B cell (primary cell): ENCODE data around the gene ARL14EPL. TPM values are rescaled to one million over a fixed set of nuclear protein-coding genes. Genes with fewer than 3 reads are reported as not detected.

Experiments
- ATAC-seq: fragments of 200-7000 bp; cut with Tn5 transposase; one replicate; pipeline ENCODE4 v1.10.0; 2021; ENCODE audit warnings: low read depth, mild to moderate bottlenecking, moderate number of reproducible peaks, moderate library complexity
- CTCF ChIA-PET: fragments of 350-600 bp; sonication (Branson Sonifier 250); formaldehyde crosslinking; loops from one replicate; lab custom pipeline; 2021; ENCODE audit warnings: antibody characterized with exemption, inconsistent platforms; lab: Charles Lee
- POLR2A ChIA-PET: fragments of 350-600 bp; sonication (Branson Sonifier 250); formaldehyde crosslinking; loops from one replicate; lab custom pipeline; 2021; ENCODE audit warnings: antibody characterized with exemption; lab: Charles Lee
- DNase-seq: peaks from one replicate; pipeline ENCODE4 v3.0.0; 2013
- H2AFZ ChIP-seq: 2 replicates; pipeline ENCODE4 v1.6.1; 2012; ENCODE audit warnings: mild to moderate bottlenecking, low read depth, low read length; ENCODE audit not compliant: insufficient read depth, poor library complexity, severe bottlenecking
- H3K27ac ChIP-seq, 2 donors: 1 replicate in 1 of 2; 2 replicates in 1 of 2; pipeline ENCODE4 v1.5.1; 2012 to 2013; ENCODE audit warnings: low read length in 2 of 2, mild to moderate bottlenecking in 2 of 2, moderate library complexity in 1 of 2
- H3K27me3 ChIP-seq, 4 experiments: fragments of 200-600 bp in 1 of 4; sonication (generic) in 1 of 4; replicated peaks in 1 of 4; 1 replicate in 2 of 4; 2 replicates in 2 of 4; pipeline versions ENCODE4 v1.6.1 to v1.7.0; 2013 to 2016; ENCODE audit warnings: low read length in 3 of 4, mild to moderate bottlenecking in 2 of 4, mixed read lengths in 1 of 4, moderate library complexity in 1 of 4; ENCODE audit not compliant: insufficient read depth in 4 of 4, control insufficient read depth in 3 of 4; ENCODE audit errors: control extremely low read depth in 1 of 4
- H3K36me3 ChIP-seq, 2 experiments: replicated peaks in 1 of 2; 1 replicate in 1 of 2; 2 replicates in 1 of 2; pipeline versions ENCODE4 v1.6.1 to v1.7.1; 2013; ENCODE audit warnings: low read length in 1 of 2; ENCODE audit not compliant: insufficient read depth in 2 of 2, control insufficient read depth in 1 of 2; ENCODE audit errors: control extremely low read depth in 1 of 2, extremely low read depth in 1 of 2
- H3K4me1 ChIP-seq, 2 donors: fragments of 200-600 bp in 1 of 2; sonication (generic) in 1 of 2; 1 replicate in 1 of 2; 2 replicates in 1 of 2; pipeline versions ENCODE4 v1.5.1 to v1.6.1; 2013 to 2017; ENCODE audit warnings: low read length in 2 of 2; ENCODE audit not compliant: control insufficient read depth in 2 of 2, insufficient read depth in 2 of 2
- H3K4me2 ChIP-seq: replicated peaks from 2 replicates; pipeline ENCODE3; 2012; ENCODE audit warnings: mild to moderate bottlenecking, low read depth, low read length; ENCODE audit not compliant: poor library complexity, severe bottlenecking
- H3K4me3 ChIP-seq, 5 experiments: fragments of 200-600 bp in 1 of 5; sonication (generic) in 1 of 5; 1 replicate in 3 of 5; 2 replicates in 2 of 5; pipeline versions ENCODE4 v1.5.1 to v1.7.0; 2011 to 2016; ENCODE audit warnings: low read length in 4 of 5, mild to moderate bottlenecking in 4 of 5, low read depth in 2 of 5, control low read depth in 1 of 5, moderate library complexity in 1 of 5; ENCODE audit not compliant: insufficient read depth in 1 of 5; ENCODE audit errors: control extremely low read depth in 1 of 5, extremely low read depth in 1 of 5
- H3K79me2 ChIP-seq: fragments of 200-600 bp; sonication (generic); one replicate; pipeline ENCODE4 v1.6.0; 2016; ENCODE audit warnings: low read length; ENCODE audit not compliant: control insufficient read depth, insufficient read depth
- H3K9ac ChIP-seq: fragments of 200-600 bp; sonication (generic); 2 replicates; pipeline ENCODE4 v1.6.1; 2017; ENCODE audit warnings: mild to moderate bottlenecking, low read length, moderate library complexity
- H3K9me3 ChIP-seq, 3 donors: one replicate each; pipeline versions ENCODE4 v1.6.1 to v1.7.1; 2013; ENCODE audit warnings: low read length in 2 of 3; ENCODE audit not compliant: control insufficient read depth in 2 of 3, insufficient read depth in 1 of 3; ENCODE audit errors: control extremely low read depth in 1 of 3
- H4K20me1 ChIP-seq: 2 replicates; pipeline ENCODE4 v1.6.0; 2012; ENCODE audit warnings: mild to moderate bottlenecking, low read length; ENCODE audit not compliant: insufficient read depth, control insufficient read depth, poor library complexity, severe bottlenecking
- H3K27ac Mint-ChIP-seq: one replicate; pipeline ENCODE4 v1.8.0; 2021; ENCODE audit warnings: mixed read lengths
- H3K27me3 Mint-ChIP-seq: one replicate; pipeline ENCODE4 v1.8.0; 2021; ENCODE audit warnings: mixed read lengths
- H3K4me1 Mint-ChIP-seq: one replicate; pipeline ENCODE4 v1.8.0; 2021; ENCODE audit warnings: mixed read lengths
- H3K4me3 Mint-ChIP-seq: one replicate; pipeline ENCODE4 v1.8.0; 2021; ENCODE audit warnings: mixed read lengths
- H3K9me3 Mint-ChIP-seq: one replicate; pipeline ENCODE4 v1.8.0; 2022; ENCODE audit warnings: mixed read lengths; ENCODE audit not compliant: insufficient read depth
- CTCF ChIP-seq: fragments of 200-600 bp; IDR thresholded peaks from one replicate; pipeline ENCODE4 v1.8.0; 2022; ENCODE audit warnings: antibody characterized with exemption, mild to moderate bottlenecking
- EZH2 ChIP-seq: IDR thresholded peaks from 2 replicates; pipeline ENCODE4 v1.6.1; 2012; ENCODE audit warnings: borderline replicate concordance, low read depth, mild to moderate bottlenecking, moderate library complexity, low read length; ENCODE audit not compliant: insufficient read depth, poor library complexity, severe bottlenecking
- WGBS: methylation state at CpG from one replicate; pipeline ENCODE4 v1.1.5; 2013; ENCODE audit warnings: missing lambda C conversion rate; ENCODE audit not compliant: insufficient coverage; 5-methylcytosine and 5-hydroxymethylcytosine counted together
- intact Hi-C: fragments of 100-400 bp; cut with micrococcal nuclease; formaldehyde crosslinking; loops from one replicate; pipeline ENCODE4 v1.10.0; 2022
- polyA plus RNA-seq: library from polyadenylated mRNA; depleted of rRNA; stranded (reverse); fragments of >200 nt; gene quantifications from 2 replicates; pipeline ENCODE4 v1.2.3, GENCODE V29; 2012
- total RNA-seq, 2 donors: library from RNA; stranded (reverse); fragments of 120-200 nt in 1 of 2; gene quantifications; 1 replicate in 1 of 2; 2 replicates in 1 of 2; pipeline versions ENCODE4 v1.2.3 to v1.2.4, GENCODE V29; 2013 to 2022

Gene ARL14EPL
- total and polyA plus RNA-seq, 2 donors (not counting 1 experiment from before 2014, with no cell fraction given) = 0.19 TPM; not detected in 1

GRCh38 chr5:116032991-116033390 is 719 bp downstream of the ARL14EPL start:
- peak overlapping the region in 1 of 5 experiments; percentile 35 for H3K4me3 ChIP-seq
- peak; percentile 29 for ATAC-seq
- no peak overlapping the region for H3K9ac ChIP-seq
- H3K4me1 ChIP-seq = peaks cover 30 to 34% of the 10 kb centered on the region in 2 donors
- H3K36me3 ChIP-seq = no peaks in the 10 kb centered on the region
- no peaks in the 10 kb centered on the region for H3K27me3 ChIP-seq
- peak overlapping the region in 1 of 2 donors; percentile 14 for H3K27ac ChIP-seq
- POLR2A ChIA-PET = interaction anchor here (1.3 kb wide), 1 partner anchor 52 kb away, joined by 3 read pairs; the partner anchor contains the start of gene COMMD10
- H3K4me2 ChIP-seq = peak overlapping the region; percentile 35
- Mint-ChIP-seq H3K4me1 (peaks cover 50% of the 10 kb centered on the region), H3K4me3 (peak overlapping the region; percentile 30), H3K27me3 (peaks cover 2% of the 10 kb centered on the region), H3K9me3 (peaks cover 3% of the 10 kb centered on the region), H3K27ac (peak overlapping the region; percentile 76)
- H3K9me3 ChIP-seq = peaks cover 0 to 4% (median 0%) of the 10 kb centered on the region in 3 donors
- TF ChIP-seq CTCF = no peak
- no peak for TF ChIP-seq EZH2
- CTCF ChIA-PET = interaction anchor here (1.2 to 3.7 kb wide), 5 partner anchors 35 to 398 kb away, joined by 3 to 12 read pairs (median 5); no protein-coding TSS in a partner anchor
- no peaks in the 10 kb centered on the region for H4K20me1 ChIP-seq
- H3K79me2 ChIP-seq = no peaks in the 10 kb centered on the region
- peak overlapping the region; percentile 47 for H2AFZ ChIP-seq
- no peak for DNase-seq
- WGBS = no CpG with 5 or more reads among the region's 3 CpGs
- intact Hi-C loops = no loop called here

DNA sequence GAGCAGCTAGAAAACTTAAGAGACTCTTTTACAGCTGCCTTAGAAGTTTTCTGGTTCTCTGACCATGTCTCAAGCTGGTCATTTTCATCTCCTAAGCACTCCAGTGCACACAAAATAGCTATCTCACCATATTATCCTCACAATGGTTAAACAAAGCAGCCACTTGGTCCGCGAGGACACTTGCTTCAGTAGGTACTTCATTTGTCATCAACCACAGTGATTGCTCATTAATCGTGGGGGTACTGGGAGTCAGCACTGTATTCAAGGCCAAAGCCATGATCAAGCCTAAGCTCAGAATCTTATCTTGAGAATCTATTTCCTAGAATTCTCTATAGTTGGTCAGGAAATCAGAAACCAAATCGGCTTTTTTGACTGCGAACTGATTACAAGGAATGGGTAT is 2.9 kb downstream of the ARL14EPL start:
- Histone ChIP-seq H3K27ac (no peak overlapping the region), H3K4me1 (peaks cover 45 to 51% of the 10 kb centered on the region in 2 donors), H3K27me3 (no peaks in the 10 kb centered on the region), H2AFZ (peak overlapping the region; percentile 13), H3K9ac (no peak overlapping the region), H4K20me1 (no peaks in the 10 kb centered on the region), H3K4me2 (no peak overlapping the region), H3K79me2 (no peaks in the 10 kb centered on the region), H3K4me3 (no peak overlapping the region), H3K9me3 (peaks cover 0 to 4% (median 0%) of the 10 kb centered on the region in 3 donors), H3K36me3 (no peaks in the 10 kb centered on the region)
- ATAC-seq (no peak), DNase-seq (no peak)
- Mint-ChIP-seq H3K4me1 (peaks cover 69% of the 10 kb centered on the region), H3K27ac (peak overlapping the region; percentile 22), H3K4me3 (no peak overlapping the region), H3K27me3 (no peaks in the 10 kb centered on the region), H3K9me3 (peaks cover 3% of the 10 kb centered on the region)
- 93% methylated on average over 3 of the region's 5 CpGs for WGBS
- TF ChIP-seq CTCF (no peak), EZH2 (no peak)
- POLR2A ChIA-PET = no interaction called here
- intact Hi-C loops = loop anchor here (5.0 kb wide), 1 partner anchor 42 kb away; no protein-coding TSS in a partner anchor
- CTCF ChIA-PET = interaction anchor here (1.0 to 1.3 kb wide), 2 partner anchors 33 to 196 kb away, joined by 3 read pairs; no protein-coding TSS in a partner anchor
